Stimulated activated naive CD4-positive, alpha-beta T cell (primary cell): ENCODE results near the gene KIR2DL4.
"Not testable (repeated sequence)": the region's sequence is repeated elsewhere in the genome, so short reads cannot be mapped to it uniquely, and the experiment has no call there.

Experiments
- DNase-seq, 6 experiments: peaks; one replicate each; lab custom pipeline; 2025; lab: John Stamatoyannopoulos, UW

The KIR2DL4 gene

DNA sequence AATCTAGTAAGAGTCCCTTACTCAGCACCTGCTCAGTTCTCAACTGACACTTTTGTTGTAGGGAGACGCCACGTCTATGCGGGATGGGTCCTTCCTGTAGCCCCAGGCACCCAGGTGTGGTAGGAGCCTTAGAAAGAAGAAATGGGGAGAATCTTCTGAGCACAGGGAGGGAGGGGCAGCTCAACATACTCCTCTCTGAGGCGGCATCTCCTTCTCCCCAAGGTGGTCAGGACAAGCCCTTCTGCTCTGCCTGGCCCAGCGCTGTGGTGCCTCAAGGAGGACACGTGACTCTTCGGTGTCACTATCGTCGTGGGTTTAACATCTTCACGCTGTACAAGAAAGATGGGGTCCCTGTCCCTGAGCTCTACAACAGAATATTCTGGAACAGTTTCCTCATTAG lies 1.2 kb downstream of the KIR2DL4 start:
- DNase-seq = no peak

DNA sequence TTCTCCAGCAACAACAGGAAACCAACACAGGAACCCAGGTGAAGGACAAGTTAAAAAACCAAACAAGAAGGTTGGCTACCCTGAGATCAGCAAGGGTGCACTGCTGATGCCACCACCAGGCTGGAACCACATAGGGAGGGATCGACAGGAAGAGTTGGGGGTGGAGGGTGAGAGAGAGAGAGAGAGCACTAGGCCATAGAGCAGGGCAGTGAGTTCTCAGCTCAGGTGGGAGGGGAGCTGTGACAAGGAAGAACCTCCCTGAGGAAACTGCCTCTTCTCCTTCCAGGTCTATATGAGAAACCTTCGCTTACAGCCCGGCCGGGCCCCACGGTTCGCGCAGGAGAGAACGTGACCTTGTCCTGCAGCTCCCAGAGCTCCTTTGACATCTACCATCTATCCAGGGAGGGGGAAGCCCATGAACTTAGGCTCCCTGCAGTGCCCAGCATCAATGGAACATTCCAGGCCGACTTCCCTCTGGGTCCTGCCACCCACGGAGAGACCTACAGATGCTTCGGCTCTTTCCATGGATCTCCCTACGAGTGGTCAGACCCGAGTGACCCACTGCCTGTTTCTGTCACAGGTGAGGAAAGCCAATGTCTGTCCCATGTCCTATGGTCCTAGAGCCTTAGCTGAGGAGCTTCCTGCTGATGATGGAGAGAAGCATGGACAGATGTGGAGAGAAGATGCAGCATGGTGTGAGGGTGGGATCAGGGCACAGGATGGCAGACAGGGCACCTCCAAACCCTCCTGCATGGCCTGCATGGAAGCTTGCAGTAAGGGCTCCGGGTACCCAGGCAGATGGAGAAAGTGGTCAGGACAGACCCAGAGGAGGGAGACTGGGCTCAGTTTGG lies 2.5 kb downstream of the KIR2DL4 start:
- no peak for DNase-seq

DNA sequence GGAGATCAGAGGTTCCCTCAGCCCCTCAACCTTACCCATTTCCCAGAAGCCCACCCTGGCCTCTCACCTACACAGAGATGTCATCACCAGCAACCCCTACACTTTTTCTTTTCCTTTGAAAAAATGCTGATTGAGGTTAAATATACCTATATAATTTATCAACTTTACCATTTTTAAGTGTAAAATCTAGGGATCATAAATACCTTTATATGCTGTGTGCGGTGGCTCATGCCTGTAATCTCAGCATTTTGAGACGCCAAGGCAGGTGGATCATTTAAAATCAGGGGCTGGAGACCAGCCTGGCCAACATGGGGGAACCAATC lies 3.1 kb downstream of the KIR2DL4 start:
- DNase-seq = no peak

DNA sequence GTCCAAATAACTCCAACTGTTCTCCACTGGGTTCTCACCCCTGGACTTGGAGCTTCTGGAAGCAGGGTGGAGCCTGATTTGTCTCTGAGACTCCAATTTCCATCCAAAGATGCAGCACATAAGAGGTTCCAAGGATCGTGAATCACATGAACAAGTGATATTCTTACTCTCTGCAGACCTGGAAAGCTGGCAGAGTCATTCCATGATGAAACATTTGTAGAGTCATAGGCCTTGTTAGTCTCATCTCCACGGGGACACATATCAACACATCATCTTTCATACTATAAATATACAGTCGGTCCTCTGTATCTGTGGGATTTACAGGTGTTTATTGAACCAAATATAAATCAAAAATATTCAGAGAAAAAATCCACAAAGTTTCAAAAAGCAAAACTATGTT lies 11.2 kb downstream of the KIR2DL4 start:
- DNase-seq = not testable (repeated sequence)

DNA sequence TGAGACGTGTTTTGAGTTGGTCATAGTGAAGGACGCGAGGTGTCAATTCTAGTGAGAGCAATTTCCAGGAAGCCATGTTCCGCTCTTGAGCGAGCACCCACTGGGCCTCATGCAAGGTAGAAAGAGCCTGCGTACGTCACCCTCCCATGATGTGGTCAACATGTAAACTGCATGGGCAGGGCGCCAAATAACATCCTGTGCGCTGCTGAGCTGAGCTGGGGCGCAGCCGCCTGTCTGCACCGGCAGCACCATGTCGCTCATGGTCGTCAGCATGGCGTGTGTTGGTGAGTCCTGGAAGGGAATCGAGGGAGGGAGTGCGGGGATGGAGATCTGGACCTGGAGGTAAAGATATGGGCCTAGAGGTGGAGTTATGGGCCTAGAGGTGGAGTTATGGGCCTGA lies 12.8 kb downstream of the KIR2DL4 start, which contains the start of gene KIR3DL1:
TSS of gene KIR3DL1 (plus strand) at position 218 of the 400 bp plus-strand sequence.
- DNase-seq = not testable (repeated sequence)

DNA sequence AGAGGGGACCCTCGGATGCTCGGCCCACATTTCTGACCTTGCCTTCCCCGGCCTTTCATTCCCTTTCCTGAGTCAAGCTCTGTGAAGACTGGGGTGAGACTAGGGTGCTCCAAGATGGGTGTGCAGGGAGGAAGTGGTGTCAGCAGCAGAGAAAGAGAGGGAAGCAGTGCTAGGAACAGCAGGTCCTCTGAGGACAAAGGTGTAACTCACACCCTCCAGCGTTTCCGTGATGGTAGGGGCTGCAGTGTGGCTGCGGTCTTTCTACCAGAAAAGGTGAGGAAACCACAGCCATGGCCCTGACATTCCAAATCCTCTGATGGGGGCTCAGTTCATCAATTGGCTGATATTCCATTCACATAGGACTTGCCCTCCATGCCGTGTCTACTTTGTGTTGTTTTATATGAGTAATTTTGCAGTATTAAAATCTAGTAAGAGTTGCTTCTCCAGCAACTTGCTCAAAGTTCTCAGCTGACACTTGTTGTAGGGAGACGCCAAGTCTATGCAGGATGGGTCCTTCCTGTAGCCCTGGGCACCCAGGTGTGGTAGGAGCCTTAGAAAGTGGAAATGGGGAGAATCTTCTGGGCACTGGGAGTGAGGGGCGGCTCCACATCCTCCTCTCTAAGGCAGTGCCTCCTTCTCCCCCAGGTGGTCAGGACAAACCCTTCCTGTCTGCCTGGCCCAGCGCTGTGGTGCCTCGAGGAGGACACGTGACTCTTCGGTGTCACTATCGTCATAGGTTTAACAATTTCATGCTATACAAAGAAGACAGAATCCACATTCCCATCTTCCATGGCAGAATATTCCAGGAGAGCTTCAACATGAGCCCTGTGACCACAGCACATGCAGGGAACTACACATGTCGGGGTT lies 14.5 kb downstream of the KIR2DL4 start:
- no peak for DNase-seq

DNA sequence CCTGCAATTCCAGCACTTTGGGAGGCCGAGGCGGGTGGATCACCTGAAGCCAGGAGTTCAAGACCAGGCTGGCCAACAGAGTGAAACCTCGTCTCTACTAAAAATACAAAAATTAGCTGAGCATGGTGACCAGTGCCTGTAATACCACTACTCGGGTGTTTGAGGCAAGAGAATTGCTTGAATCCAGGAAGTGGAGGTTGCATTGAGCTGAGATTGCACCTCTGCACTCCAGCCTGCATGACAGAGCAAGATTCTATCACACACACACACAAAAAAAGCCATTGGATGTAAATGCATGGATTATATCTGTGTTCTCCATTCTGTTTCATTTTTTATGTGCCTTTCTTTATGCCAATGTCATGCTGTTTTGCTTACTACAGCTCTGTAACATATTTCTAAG lies 21.0 kb downstream of the KIR2DL4 start:
- DNase-seq = not testable (repeated sequence)

DNA sequence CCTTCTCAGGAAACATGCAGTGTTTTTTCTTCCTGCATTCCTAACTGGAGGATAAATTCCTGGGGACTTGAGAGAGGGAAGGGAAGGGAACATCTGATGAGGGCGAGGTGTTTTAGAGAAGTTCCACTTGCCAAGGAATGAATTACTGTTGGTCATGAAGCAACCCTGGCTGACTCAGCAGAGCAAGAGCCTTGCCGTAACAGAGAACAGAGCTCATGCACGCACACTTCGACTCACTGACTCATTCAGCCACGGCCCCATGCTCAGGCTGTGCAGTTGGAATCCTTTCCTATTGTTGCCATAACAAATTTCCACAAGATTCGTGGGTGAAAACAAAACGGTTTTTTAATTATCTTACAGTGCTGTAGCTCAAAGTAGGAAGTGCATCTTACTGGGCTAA lies 21.9 kb downstream of the KIR2DL4 start:
- DNase-seq = not testable (repeated sequence)

DNA sequence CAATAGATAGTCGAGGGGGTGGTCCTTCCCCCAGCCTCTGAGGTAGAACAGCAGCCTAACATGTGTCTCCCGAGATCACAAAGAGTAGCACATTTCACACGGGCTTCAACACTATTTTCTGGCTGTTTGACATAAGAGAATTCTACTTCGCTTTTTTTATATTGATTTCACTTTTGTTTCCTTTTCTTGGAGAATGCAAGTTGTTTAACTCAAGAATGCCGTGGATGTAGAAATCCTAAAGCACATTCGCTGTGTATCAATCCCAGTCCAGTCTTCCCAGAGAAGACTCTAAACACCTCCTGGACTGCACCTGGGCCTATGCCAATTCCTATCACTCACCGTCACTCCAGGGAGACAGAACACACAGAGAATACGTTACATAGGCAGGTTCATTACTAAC lies 24.7 kb downstream of the KIR2DL4 start:
- not testable (repeated sequence) for DNase-seq

DNA sequence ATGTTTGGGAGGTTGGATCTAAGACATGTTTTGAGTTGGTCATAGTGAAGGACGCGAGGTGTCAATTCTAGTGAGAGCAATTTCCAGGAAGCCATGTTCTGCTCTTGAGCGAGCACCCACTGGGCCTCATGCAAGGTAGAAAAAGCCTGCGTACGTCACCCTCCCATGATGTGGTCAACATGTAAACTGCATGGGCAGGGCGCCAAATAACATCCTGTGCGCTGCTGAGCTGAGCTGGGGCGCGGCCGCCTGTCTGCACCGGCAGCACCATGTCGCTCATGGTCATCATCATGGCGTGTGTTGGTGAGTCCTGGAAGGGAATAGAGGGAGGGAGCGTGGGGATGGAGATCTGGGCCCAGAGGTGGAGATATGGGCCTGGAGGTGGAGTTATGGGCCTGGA lies 29.1 kb downstream of the KIR2DL4 start, which contains the start of gene KIR2DS4:
TSS of gene KIR2DS4 (plus strand) at position 181 of the 400 bp plus-strand sequence.
- DNase-seq = not testable (repeated sequence)

DNA sequence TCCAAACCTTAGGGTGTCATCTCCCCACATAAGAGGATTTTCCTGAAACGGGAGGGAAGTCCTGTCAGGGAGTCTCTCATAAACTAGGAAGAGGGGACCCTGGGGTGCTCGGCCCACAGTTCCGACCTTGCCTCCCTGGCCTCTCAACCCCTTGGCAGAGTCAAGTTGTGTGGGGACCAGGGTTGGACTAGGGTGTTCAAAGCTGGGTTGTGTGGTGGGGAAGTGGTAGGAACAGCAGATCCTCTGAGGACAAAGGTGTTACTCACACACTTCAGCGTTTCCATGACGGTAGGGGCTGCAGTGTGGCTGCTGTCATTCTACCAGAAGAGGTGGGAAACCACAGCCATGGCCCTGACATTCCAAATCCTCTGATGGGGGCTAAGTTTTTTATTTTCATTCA lies 31.7 kb downstream of the KIR2DL4 start:
- not testable (repeated sequence) for DNase-seq

DNA sequence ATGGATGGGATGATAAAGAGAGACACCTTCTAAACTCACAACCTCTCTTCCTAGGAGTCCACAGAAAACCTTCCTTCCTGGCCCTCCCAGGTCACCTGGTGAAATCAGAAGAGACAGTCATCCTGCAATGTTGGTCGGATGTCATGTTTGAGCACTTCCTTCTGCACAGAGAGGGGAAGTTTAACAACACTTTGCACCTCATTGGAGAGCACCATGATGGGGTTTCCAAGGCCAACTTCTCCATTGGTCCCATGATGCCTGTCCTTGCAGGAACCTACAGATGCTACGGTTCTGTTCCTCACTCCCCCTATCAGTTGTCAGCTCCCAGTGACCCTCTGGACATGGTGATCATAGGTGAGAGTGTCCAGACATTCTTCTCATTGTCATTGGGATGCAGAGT lies 34.1 kb downstream of the KIR2DL4 start:
- DNase-seq = not testable (repeated sequence)

DNA sequence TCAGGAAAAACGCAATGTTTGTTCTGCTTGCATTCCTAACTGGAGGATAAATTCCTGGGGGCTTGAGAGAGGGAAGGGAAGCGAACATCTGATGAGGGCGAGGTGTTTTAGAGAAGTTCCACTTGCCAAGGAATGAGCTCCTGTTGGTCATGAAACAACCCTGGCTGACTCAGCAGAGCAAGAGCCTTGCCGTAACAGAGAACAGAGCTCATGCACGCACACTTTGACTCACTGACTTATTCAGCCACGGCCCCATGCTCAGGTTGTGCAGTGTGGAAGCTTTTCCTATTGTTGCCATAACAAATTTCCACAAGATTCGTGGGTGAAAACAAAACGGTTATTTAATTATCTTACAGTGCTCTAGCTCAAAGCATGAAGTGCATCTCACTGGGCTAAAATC lies 39.8 kb downstream of the KIR2DL4 start:
- DNase-seq = not testable (repeated sequence)

DNA sequence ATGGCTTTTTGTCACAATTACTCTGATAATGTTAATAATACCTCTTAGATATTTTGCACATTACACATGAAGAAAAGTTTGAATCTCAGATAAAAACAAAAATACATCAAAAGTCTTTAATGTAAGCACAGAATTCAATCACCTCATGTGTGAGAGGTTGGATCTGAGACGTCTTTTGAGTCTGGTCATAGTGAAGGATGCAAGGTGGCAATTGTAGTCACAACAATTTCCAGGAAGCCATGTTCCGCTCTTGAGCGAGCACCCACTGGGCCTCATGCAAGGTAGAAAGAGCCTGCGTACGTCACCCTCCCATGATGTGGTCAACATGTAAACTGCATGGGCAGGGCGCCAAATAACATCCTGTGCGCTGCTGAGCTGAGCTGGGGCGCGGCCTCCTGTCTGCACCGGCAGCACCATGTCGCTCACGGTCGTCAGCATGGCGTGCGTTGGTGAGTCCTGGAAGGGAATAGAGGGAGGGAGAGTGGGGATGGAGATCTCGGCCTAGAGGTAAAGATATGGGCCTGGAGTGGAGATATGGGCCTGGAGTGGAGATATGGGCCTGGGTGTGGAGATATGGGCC lies 46.7 kb downstream of the KIR2DL4 start, which contains the start of gene KIR3DL2:
TSS of gene KIR3DL2 (plus strand) at position 383 of the 580 bp plus-strand sequence. CDS start at position 416, 33 bp downstream.
- not testable (repeated sequence) for DNase-seq

DNA sequence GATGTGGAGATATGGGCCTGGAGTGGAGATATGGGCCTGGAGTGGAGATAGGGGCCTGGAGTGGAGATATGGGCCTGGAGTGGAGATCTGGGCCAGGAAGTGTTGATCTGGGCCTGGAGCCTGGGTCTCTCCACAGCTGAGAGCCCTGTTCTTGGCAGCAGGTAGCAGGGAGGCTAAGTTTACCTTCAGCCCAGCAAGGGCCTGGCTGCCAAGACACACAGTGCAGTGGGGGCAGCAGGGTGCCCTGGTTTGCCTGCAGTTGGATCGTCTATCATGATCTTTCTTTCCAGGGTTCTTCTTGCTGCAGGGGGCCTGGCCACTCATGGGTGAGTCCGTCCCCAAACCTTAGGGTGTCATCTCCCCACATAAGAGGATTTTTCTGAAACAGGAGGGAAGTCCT lies 47.5 kb downstream of the KIR2DL4 start:
- DNase-seq = no peak

DNA sequence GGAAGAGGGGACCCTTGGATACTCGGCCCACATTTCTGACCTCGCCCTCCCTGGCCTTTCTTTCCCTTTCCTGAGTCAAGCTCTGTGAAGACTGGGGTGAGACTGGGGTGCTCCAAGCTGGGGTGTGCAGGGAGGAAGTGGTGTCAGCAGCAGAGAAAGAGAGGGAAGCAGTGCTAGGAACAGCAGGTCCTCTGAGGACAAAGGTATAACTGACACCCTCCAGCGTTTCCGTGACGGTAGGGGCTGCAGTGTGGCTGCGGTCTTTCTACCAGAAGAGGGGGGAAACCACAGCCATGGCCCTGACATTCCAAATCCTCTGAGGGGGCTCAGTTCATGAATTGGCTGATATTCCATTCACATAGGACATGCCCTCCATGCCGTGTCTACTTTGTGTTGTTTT lies 47.9 kb downstream of the KIR2DL4 start:
- no peak for DNase-seq

DNA sequence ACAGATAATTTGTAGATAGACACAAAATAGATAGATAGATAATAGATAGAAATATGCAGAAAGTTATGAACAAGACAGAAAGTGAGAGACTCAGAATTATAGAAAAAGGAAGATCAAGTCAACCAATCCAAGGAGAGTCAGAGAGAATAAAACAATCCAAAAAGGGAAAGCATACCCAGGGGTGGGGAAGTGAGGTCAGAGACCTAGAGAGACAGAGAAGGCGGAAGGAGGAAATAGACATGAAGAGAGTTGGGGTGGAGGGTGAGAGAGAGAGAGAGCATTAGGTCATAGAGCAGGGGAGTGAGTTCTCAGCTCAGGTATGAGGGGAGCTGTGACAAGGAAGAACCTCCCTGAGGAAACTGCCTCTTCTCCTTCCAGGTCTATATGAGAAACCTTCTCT lies 51.8 kb downstream of the KIR2DL4 start:
- not testable (repeated sequence) for DNase-seq

DNA sequence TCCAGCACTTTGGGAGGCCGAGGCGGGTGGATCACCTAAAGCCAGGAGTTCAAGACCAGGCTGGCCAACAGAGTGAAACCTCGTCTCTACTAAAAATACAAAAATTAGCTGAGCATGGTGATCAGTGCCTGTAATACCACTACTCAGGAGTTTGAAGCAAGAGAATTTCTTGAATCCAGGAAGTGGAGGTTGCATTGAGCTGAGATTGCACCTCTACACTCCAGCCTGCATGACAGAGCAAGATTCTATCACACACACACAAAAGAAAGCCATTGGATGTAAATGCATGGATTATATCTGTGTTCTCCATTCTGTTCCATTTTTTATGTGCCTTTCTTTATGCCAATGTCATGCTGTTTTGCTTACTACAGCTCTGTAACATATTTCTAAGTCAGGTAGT lies 55.1 kb downstream of the KIR2DL4 start:
- DNase-seq = not testable (repeated sequence)

DNA sequence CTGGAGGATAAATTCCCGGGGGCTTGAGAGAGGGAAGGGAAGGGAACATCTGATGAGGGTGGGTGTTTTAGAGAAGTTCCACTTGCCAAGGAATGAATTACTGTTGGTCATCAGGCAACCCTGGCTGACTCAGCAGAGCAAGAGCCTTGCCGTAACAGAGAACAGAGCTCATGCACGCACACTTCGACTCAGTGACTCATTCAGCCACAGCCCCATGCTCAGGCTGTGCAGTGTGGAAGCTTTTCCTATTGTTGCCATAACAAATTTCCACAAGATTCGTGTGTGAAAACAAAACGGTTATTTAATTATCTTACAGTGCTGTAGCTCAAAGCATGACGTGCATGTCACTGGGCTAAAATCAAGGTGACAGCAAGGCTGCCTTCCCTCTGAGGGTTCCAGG lies 56.0 kb downstream of the KIR2DL4 start:
- not testable (repeated sequence) for DNase-seq

DNA sequence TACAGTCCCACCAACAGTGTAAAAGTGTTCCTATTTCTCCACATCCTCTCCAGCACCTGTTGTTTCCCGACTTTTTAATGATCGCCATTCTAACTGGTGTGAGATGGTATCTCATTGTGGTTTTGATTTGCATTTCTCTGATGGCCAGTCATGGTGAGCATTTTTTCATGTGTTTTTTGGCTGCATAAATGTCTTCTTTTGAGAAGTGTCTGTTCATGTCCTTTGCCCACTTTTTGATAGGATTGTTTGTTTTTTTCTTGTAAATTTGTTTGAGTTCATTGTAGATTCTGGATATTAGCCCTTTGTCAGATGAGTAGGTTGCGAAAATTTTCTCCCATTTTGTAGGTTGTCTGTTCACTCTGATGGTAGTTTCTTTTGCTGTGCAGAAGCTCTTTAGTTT lies 60.0 kb downstream of the KIR2DL4 start:
- not testable (repeated sequence) for DNase-seq
